Upper lobe of right lung (tissue), 1 donor: ENCODE results near the gene TMEM72. TPM values are rescaled to one million over a fixed set of nuclear protein-coding genes. Genes with fewer than 3 reads are reported as not detected.

ENCODE experiments used
- ATAC-seq: fragments of 200-7000 bp; cut with Tn5 transposase; one replicate; pipeline ENCODE4 v1.9.1; 2020; ENCODE audit warnings: mild to moderate bottlenecking, moderate library complexity
- DNase-seq: peaks from one replicate; pipeline ENCODE4 v3.0.0-alpha.2; 2020
- H3K27ac ChIP-seq: fragments of 200-600 bp; one replicate; pipeline ENCODE4 v1.8.0; 2022
- H3K27me3 ChIP-seq: fragments of 200-600 bp; one replicate; pipeline ENCODE4 v1.8.0; 2022; ENCODE audit warnings: mild to moderate bottlenecking
- H3K36me3 ChIP-seq: fragments of 200-600 bp; one replicate; pipeline ENCODE4 v1.8.0; 2022
- H3K4me1 ChIP-seq: fragments of 200-600 bp; one replicate; pipeline ENCODE4 v1.8.0; 2022
- H3K4me3 ChIP-seq: fragments of 200-600 bp; one replicate; pipeline ENCODE4 v1.8.0; 2022; ENCODE audit warnings: mild to moderate bottlenecking
- H3K9me3 ChIP-seq: fragments of 200-600 bp; one replicate; pipeline ENCODE4 v1.8.0; 2022
- CTCF ChIP-seq: fragments of 200-600 bp; IDR thresholded peaks from one replicate; pipeline ENCODE4 v1.8.0; 2022; ENCODE audit warnings: antibody characterized with exemption
- intact Hi-C: fragments of 100-400 bp; cut with DNase I; formaldehyde crosslinking; loops from one replicate; pipeline ENCODE4 v1.11.0; 2022
- total RNA-seq: library from RNA; stranded (reverse); fragmentation: NEBNext Ultra II Directional; extraction: Animal tissue kit (Norgen Biotek cat#: 25700); gene quantifications from one replicate; pipeline ENCODE4 v1.2.1, GENCODE V29; 2021
- donor health status: DM: no; HTN: yes; CAD: no; lungs with severe emphysema.

The TMEM72 gene
- total RNA-seq, 1 donor from 2014 or later, result not detected

- Histone ChIP-seq H3K36me3 (no peaks in the 10 kb centered on the region), H3K9me3 (no peaks in the 10 kb centered on the region), H3K27me3 (no peaks in the 10 kb centered on the region), H3K27ac (no peak overlapping the region), H3K4me1 (peaks cover 4% of the 10 kb centered on the region), H3K4me3 (no peak overlapping the region)
- no peak for TF ChIP-seq CTCF
- DNase-seq (no peak), ATAC-seq (no peak)
- intact Hi-C loops, result no loop called here
Measured at GRCh38 chr10:44907556-44907955, 3.6 kb upstream of the TMEM72 start.

- Histone ChIP-seq H3K27me3 (no peaks in the 10 kb centered on the region), H3K9me3 (no peaks in the 10 kb centered on the region), H3K4me1 (peaks cover 5% of the 10 kb centered on the region), H3K4me3 (no peak overlapping the region), H3K27ac (no peak overlapping the region), H3K36me3 (no peaks in the 10 kb centered on the region)
- ATAC-seq (no peak), DNase-seq (no peak)
- intact Hi-C loops, result no loop called here
- no peak for TF ChIP-seq CTCF
Measured at GRCh38 chr10:44908066-44908749, 2.9 kb upstream of the TMEM72 start.

GRCh38 chr10:44908936-44909630 is 2.1 kb upstream of the TMEM72 start:
- ATAC-seq, result no peak
- Histone ChIP-seq H3K4me3 (no peak overlapping the region), H3K27me3 (no peaks in the 10 kb centered on the region), H3K27ac (no peak overlapping the region), H3K36me3 (no peaks in the 10 kb centered on the region), H3K4me1 (peaks cover 13% of the 10 kb centered on the region), H3K9me3 (no peaks in the 10 kb centered on the region)
- no peak for TF ChIP-seq CTCF
- no peak for DNase-seq
- intact Hi-C loops, result no loop called here

- no peaks in the 10 kb centered on the region for H3K9me3 ChIP-seq
- H3K27me3 ChIP-seq, result no peaks in the 10 kb centered on the region
- DNase-seq, result no peak
- intact Hi-C loops, result no loop called here
- H3K36me3 ChIP-seq, result no peaks in the 10 kb centered on the region
- TF ChIP-seq CTCF, result no peak
- H3K27ac ChIP-seq, result no peak overlapping the region
- no peak overlapping the region for H3K4me3 ChIP-seq
- H3K4me1 ChIP-seq, result peaks cover 14% of the 10 kb centered on the region
- ATAC-seq, result no peak
Measured at GRCh38 chr10:44909910-44910309, 1.2 kb upstream of the TMEM72 start.

GRCh38 chr10:44910602-44911001 is 535 bp upstream of the TMEM72 start:
- intact Hi-C loops, result no loop called here
- DNase-seq, result no peak
- Histone ChIP-seq H3K27ac (no peak overlapping the region), H3K36me3 (no peaks in the 10 kb centered on the region), H3K9me3 (no peaks in the 10 kb centered on the region), H3K27me3 (no peaks in the 10 kb centered on the region), H3K4me3 (no peak overlapping the region), H3K4me1 (peaks cover 14% of the 10 kb centered on the region)
- no peak for ATAC-seq
- TF ChIP-seq CTCF, result no peak
